HG03060 (cell line): ENCODE measurements around the gene EXOSC7.
"Not testable (repeated sequence)": the region's sequence is repeated elsewhere in the genome, so short reads cannot be mapped to it uniquely, and the experiment has no call there.

Experiments used
- ATAC-seq: cut with Tn5 transposase; IDR thresholded peaks from one replicate; pipeline ENCODE4 v1.9.1; 2021; ENCODE audit warnings: low read depth, moderate number of reproducible peaks; ENCODE audit not compliant: unreplicated experiment

The EXOSC7 gene

DNA sequence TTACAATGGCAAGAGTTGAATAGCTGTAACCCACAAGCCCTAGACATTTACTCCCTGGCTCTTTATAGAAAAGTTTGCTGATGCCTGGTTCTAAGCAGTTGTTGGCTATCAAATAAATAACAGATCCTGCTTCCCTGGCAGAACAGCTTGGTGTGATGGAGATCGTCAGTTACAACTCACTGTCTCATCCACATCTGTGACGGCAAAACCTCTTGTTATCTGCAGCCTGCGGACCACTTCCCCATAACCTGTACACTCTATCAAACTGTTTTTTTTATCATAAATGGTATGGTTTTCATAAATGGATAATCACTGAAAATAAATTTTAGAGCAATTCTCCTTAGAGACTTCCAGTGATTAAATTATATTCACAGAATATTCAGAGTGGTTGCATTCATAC, 14.2 kb upstream of the EXOSC7 start:
- ATAC-seq, result no peak

DNA sequence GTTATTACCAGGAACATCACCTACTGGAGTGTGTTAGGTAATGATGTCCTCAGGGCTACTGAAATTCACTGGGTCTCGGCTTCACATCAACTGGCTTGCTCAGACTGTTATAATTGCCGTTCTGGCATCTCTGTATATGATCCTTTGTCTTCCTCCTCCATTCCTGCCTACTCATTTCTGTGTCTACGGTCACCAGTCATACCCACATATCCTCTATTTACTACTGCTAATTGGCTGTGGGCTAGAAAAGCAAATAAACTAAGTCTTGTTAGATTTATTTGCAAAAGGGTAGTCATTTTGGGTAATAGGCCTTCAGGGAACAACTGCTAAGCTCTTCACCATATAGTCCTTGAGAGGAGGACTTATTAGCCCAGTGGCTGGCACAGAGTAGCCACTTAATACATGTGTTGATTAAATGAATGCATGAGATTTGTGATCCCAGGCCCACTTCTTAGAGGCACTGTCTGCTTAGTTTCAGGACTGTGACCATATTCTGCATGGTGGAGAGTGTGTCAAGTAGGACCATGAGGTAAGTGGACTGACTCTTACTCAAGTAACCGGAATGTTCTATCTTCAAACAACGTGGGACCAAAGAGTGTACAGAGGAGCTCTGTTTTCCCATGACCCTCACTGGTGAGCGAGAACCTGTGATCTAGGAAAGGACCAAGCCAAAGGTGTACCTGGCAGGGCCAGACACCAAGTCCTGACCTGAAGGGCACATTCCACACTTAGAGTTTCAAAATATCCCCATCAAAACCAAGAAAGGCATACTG, 13.2 kb upstream of the EXOSC7 start:
- ATAC-seq, result no peak

DNA sequence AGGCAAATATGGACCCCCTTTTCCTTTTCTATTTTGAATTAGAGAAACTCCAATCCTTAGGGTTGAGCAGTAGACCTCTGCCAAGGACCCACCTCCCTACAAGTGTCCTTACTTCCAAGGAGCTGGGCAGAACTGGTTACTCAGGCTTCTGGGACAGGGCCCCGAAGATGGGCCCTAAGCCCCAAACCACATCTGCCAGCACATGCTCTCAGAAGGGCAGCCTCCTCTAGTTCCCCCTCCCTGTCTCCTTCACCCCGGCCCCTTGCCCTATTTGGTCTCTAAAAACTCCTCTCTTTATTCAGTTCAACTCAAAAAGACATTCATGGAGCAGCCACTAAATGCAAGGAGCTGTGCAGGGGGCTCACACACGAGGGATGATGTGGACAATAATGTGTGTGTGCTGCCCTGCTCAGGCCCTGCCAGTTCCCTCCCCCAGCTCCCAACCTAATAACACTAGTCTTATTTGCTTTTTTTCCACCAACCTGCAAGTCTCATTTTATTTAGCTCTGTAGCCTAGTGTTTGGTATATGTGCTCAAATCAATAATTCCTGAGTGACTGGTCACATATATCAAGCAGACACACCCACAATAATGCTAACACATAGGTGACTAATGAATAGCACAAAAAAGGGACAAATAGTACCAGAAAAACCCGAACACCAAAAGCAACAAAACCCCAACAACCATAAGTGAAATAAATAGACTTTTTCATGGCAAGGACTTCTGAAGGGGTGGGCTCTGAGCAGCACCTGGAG, 12.3 kb upstream of the EXOSC7 start:
- no peak for ATAC-seq

DNA sequence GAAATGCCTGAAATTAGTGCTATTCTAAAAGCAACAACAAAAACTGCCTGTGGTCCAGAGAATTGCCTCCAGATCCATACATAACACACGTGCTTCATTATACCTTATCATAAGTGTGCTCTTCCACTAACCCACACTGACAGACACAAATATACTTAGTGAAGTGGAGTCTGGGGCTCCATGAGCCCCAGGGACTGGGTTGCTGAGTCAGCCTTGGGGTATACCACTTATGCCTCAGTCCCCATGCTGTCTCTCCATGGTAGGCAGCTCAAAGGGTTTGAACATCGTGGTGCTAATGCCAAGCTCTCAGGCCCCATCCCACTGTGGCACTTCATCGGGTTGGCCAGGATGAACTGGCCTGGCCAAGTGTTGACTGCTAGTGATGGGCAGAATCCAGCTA, 10.9 kb upstream of the EXOSC7 start:
- ATAC-seq, result no peak

DNA sequence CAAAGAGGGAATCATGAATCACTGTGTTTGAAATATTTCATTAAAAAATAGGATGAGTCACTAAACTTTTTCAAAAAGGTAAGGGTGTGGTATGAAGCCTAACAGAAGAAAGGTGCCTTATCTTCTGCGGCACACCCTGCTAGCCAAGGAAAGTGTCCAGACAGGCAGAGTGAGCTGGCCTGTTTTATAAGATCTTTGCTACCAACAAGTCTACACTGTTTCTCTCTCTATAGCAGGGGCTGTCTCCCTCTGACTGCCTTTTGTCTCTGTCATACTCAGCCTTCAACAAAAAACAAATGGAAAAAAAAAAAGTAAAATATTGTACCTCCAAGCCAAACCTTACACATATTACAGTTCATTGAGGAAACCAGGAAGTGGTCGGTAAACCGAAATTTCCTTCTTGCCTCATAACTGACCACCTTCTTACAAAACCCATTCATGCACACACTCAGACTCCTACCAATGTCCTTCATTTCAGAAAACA, 9.2 kb upstream of the EXOSC7 start:
- ATAC-seq, result no peak

DNA sequence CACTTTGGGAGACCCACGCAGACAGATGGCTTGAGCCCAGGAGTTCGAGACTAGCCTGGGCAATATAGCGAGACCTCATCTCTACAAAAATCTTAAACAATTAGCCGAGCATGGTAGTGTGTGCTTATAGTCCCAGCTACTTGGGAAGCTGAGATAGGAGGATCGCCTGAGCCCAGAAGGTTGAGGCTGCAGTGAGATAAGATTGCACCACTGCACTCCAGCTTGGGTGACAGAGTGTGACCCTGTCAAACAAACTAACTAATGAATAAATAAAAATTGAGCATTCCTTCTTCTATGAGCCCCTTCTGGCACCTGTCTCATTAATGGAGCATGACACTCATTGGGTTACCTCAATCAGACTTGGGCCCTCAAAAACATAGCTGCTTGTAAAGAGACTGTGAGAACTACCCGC, 7.6 kb upstream of the EXOSC7 start:
- ATAC-seq, result no peak

DNA sequence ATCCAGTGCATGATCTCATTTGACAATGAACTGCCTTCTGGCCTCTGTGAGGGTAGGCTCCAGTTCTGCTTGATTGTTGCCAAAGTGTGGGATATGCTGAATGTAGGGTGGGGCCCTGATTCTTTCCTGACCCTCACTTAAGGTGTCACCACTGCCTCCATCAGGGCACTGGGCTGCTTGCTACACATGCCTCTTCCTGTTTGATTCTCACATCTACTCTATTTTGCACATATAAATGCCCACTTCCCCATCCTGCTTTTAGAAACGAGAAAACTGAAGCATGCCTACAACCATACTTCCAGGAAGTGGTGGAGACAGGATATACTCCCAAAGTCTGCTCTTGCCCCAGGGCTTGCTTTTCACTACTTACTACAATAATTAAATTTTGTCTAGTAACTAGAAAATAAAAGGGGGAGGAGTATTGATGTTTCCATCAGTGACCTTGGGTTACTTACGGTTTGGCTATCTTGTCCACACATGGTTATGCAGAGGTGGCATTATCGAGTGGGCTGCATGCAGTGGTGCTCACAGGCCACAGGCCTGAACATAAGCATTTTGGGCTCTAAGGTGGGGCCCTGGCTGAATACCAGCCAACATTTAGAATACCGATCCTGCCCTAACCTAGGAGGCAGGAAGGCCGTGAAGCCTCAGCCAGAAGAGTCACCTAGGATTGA, 6.8 kb upstream of the EXOSC7 start:
- no peak for ATAC-seq

DNA sequence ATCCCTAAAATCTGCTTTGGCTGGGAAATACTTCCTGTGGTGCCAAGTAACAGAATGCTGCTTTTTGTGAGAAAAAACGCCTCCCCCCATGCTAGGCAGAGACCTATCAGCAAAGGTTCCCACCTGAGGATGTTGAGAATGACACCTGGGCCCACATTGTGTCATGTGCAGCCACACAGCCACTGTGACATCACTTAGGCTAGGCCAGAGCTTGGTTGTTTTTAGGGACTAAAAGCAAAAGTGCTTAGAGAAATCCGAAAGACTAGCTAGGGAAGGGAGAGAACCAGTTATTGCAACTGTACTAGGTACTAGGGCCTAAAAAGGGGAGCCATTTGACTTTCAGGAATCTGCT, 6.2 kb upstream of the EXOSC7 start:
- ATAC-seq, result no peak

DNA sequence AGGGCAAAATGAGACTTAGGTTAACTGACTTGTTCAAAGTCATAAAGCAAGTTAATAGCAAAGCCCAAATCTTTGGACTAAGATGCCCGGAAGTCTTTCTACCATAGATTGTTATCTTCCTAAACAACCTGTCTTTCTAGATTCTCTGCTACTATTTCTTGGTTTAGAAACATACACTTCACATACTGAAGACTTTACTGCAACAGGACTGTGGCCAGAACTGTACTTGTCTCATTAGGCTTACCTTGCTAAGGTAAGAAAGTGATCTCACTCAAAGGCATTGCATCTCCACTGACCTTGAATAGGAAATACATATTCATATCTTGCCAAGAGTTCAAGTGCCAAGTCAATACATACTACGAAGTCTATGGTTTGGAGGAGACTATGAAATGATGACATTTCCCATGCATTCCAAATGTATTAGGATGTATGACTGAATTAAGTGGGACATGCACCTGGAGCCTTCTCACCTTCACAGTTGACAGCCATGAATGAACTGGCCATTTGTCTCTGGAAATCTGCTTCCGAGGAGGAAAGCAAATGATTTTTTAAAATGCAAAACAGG, 5.0 kb upstream of the EXOSC7 start:
- ATAC-seq, result no peak

DNA sequence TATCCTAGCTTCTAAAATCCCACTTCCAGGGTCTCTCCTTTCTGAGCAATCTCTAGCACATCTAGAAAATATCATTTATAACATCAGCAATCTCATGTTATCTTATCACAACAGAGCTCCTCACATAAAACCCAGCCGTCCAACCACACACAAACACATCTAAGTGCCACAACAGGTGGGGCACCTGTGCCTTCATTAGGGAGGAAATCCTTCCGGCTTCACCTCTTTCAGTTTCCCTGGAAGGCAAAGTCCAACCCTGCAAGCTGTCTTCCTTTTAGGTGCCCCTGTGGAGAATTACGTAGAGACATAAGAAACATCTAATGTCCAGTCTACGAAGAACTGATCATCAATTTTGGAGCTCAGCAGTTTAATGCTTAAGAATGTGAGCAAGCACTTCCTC, 1.6 kb upstream of the EXOSC7 start:
- no peak for ATAC-seq

DNA sequence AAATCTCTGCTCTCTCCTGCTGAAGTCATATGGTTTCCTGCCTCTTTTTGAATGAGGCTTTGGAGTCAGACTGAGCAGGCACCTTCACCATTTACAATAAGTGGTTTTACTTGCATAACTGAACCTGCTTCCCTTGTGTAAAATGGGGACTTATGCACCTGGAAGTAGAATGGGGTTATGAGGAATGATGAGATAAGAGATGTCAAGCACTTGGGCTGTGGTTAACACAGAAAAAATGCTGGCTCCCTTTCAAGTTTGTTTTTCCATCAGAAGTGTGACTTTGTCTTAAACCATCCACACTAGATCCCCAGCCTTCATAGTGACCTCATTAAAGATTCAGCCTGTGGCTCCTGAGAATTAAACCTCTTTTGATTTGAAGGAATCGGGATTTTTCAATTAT, 5.2 kb downstream of the EXOSC7 start:
- no peak for ATAC-seq

DNA sequence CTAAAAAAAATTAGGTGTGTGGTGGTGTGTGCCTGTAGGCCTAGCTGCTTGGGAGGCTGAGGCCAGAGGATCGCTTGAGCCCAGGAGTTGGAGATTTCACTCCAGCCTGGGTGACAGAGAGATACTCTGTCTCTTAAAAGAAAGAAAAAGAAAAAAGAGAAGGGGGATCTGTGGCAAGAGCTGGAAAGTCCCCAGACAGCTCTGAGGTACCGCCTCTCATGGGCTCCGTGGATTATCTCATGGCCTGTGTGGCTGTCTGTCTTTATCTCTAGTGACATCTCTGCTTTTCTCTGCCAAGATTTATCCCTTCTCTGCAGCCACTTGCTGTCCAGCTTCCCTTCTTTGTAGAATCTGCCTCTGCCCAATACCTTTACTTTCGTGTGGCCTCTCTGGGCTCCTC, 5.7 kb downstream of the EXOSC7 start:
- no peak for ATAC-seq

DNA sequence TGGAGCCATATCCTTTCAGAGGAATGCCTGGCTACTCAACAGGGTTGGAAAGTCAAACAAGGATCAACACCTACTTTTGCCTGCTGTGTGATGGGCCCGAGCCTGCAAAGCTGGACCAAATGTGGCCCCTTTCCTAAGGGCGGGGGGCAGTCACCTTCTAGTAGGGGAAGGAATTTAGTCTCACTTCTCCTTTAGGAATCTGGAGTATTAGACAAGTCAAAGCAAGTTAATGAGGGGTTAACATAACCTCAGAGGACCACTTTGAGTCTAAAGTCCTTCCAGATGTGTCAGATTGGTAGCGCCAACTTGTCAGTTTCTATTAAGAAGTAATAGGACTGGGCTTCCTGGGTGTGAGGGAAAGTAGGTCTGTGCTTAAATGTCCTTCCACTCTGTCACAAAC, 6.8 kb downstream of the EXOSC7 start:
- ATAC-seq, result no peak

DNA sequence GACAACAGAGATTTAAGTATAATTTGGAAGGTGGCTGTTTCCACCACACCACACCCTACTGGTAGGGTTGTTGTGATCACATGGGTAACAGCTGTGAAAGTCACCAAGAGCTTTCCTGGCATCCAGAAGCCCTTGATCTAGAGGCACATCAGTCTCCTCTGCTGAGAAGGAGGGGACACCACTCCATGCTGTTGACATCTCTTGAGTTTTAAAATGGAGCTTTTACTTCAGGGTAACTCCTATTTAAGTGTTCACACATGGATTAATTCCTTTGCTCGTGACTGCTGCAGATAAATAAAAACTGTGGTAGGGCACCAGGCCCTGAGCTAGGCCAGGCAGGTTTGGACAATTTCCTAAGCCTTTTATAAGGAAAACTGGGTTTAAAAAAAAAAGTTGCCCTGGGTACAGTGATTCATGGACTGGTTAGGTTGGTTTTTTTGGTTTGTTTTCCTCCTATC, 7.5 kb downstream of the EXOSC7 start:
- ATAC-seq, result no peak

DNA sequence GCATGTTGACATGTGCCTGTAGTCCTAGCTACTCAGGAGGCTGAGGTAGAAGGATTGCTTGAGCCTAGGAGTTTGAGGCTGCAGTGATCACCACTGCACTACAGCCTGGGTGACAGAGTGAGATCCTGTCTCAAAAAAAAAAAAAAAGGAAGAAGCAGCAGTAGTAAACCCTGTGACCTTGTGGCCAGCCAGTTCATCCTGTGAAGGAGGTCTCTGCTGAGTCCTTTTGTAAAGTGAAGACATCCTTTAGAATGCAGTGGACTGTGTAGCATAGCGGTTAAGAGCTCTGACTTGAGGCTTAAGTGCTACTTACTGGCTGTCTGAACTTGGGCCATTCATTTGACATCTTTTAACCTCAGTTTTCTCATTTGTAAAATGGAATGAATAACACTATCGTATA, 8.3 kb downstream of the EXOSC7 start:
- no peak for ATAC-seq

DNA sequence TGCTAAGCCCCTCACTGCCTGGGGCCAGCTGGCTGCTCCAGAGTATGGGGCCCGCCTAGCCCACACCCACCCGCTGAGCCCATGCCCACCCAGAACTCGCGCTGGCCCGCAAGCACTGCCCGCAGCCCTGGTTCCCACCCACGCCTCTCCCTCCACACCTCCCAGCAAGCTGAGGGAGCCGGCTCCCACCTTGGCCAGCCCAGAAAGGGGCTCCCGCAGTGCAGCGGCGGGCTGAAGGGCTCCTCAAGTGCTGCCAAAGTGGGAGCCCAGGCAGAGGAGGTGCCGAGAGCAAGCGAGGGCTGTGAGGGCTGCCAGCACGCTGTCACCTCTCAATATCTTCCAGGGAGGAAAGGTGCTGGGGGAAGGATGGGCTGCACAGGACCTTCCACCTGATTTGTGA, 10.3 kb downstream of the EXOSC7 start:
- ATAC-seq, result not testable (repeated sequence)

DNA sequence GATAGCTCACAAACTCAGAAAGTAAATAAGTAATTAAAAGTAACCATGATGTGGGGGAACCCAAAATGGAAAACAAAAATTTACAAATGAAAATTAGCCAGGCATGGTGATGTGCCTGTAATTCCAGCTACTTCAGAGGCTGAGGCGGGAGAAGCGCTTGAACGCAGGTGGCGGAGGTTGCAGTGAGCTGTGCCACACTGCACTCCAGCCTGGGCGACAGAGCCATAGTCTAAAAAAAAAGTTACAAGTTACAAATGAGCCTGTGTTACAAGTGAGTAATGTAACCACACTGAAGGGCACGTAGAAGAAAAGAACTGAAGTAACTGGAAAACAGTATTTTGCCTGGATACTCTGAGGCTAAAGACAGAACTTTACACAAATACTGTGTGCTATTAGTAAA, 11.3 kb downstream of the EXOSC7 start:
- ATAC-seq, result no peak

DNA sequence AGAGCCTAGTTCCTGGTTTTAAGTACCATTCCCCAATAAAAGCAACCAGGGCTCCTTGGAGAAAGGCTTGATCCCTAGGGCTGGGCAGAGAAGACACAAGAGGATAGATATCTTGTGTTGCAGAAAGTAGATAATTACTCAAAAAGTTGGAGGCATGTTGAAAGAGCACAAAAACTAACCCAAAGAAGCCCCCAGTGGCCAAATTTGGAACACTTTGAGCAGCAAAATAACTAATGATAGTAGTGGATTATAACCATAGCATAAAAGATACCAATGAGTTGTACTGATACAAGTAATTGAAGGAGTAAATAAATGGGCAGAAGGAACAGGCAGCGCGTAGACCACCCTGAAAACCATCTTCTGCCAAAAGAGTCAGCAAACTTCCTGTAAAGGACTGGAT, 12.0 kb downstream of the EXOSC7 start:
- ATAC-seq, result no peak

DNA sequence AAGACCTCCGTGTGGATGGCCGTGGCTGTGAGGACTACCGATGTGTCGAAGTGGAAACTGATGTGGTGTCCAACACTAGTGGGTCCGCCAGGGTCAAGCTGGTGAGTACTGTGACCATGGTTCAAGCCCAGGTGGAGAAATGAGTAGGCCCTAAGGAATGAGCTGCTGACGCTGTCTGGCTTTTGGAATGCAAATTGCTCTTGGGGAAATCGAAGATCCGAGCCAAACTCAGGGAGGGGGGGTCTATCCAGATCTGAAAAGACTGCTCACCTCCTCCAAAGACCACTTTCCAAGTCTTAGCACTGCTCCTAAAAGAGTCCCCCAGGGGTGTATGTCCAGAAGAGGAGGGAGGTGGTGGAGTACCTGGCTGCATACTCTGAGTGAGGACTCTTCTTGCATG, 13.1 kb downstream of the EXOSC7 start:
- no peak for ATAC-seq

DNA sequence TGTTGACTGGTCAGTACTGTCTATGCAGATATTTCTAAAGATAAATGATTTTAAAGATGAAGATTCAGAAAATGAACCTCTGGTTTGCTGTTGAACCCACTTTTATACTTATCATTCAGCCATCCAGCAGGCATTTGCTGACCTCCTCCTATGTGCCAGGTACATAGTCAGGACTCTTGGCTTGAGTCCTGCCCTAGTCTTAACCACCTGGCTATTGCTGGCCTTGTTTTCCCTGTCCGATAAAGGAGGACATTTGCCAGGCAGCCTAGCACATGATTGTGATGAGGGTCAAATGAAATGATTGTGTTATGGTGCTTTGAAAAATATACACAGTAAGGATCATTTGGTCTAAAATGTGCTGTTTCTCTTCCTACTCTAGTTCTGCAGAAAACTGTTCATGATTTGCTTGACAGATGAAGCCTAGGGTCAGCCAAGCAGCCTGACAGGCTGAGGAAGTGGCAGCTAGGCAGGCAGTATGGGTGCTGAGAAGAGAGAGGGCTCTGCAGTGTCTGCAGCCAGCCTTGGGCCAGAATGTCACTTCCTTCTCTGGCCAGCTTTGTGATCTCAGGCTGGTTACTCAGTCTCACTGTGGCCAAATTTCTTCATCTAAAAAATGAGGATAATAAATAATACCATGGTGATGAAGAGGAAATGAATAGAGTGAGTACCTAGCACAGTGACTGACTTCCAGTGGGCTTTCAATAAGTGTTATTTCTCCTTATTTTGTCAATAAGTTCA, 13.8 kb downstream of the EXOSC7 start:
- ATAC-seq, result no peak
